Activated naive CD8-positive, alpha-beta T cell treated with anti-CD3 and anti-CD28 coated beads, Interleukin-2, amount 10 ng/mL, durations not matched to agents 7 days and 5 days (primary cell): Measurements from ENCODE around the gene RSPH6A. TPM values are rescaled to one million over a fixed set of nuclear protein-coding genes. Genes with fewer than 3 reads are reported as not detected.
A peak's percentile ranks its signal among the peaks of the same experiment; 100 is the strongest.

Source experiments
- ATAC-seq: fragments of 150-1000 bp; cut with Tn5 transposase; one replicate; pipeline ENCODE4 v1.10.0; 2021; ENCODE audit warnings: low read depth, moderate library complexity
- POLR2A ChIA-PET: fragments of 350-600 bp; sonication (Branson Sonifier 250); formaldehyde crosslinking; loops from one replicate; lab custom pipeline; 2021; ENCODE audit warnings: antibody characterized with exemption; lab: Charles Lee
- DNase-seq: peaks from one replicate; pipeline ENCODE4 v3.0.0; 2021
- H3K27ac Mint-ChIP-seq: one replicate; pipeline ENCODE4 v1.8.0; 2022; ENCODE audit warnings: mild to moderate bottlenecking, mixed read lengths
- H3K27me3 Mint-ChIP-seq: one replicate; pipeline ENCODE4 v1.8.0; 2022; ENCODE audit warnings: mild to moderate bottlenecking, moderate library complexity, mixed read lengths
- H3K36me3 Mint-ChIP-seq: one replicate; pipeline ENCODE4 v1.8.0; 2021; ENCODE audit warnings: mild to moderate bottlenecking, mixed read lengths
- H3K4me1 Mint-ChIP-seq: one replicate; pipeline ENCODE4 v1.8.0; 2021; ENCODE audit warnings: mixed read lengths
- H3K4me3 Mint-ChIP-seq: one replicate; pipeline ENCODE4 v1.8.0; 2022; ENCODE audit warnings: mild to moderate bottlenecking, moderate library complexity, mixed read lengths
- H3K9me3 Mint-ChIP-seq: one replicate; pipeline ENCODE4 v1.8.0; 2021; ENCODE audit warnings: mixed read lengths
- total RNA-seq, 2 experiments: library from RNA; stranded (reverse); gene quantifications; one replicate each; pipeline ENCODE4 v1.2.3, GENCODE V29; 2021

The RSPH6A gene
- total RNA-seq, 2 experiments from 2014 or later = 0.30 to 0.40 TPM

DNA sequence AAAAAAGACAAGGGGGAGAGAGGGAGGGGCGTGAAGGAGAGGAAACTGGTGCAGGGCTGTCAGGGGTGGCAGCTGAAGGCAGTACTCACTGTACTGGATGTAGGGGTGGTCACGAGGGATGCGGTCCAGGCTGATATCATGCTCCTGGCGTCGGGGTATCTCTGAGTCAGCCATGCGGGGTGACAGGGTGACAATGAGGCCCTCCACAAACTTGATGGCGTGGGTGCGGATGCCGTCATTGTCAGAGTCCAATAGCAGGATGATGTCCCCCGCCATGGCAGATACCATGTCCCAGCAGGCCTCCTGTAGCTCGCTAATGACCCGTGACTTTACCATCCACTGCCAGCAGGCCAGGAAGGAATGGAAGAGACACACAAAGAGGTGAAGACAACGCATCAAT, 32.6 kb upstream of the RSPH6A start:
- Mint-ChIP-seq H3K27me3 (no peaks in the 10 kb centered on the region), H3K4me3 (no peak overlapping the region), H3K4me1 (peaks cover 6% of the 10 kb centered on the region), H3K36me3 (peaks cover 34% of the 10 kb centered on the region), H3K9me3 (no peaks in the 10 kb centered on the region), H3K27ac (no peak overlapping the region)
- DNase-seq (no peak), ATAC-seq (no peak)
- POLR2A ChIA-PET = no interaction called here

DNA sequence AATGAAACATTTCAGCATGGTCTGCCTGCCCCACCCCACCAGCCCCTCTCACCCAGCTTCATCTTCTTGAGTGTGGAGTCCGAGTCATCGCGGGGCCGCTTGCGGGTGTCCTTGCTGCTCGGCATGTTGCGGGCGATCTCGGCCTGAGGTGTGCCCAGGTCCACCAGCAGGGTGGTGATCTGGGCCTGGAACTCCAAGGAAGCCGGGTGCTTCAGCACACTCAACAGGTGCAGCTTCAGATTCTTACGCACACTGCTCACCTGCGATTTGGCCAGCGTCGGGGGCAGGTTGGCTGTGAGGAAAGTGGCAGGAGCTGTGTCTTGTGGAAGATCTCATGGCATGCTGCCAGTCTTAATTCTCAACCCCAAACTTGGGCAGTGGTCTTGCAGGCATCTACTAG, 27.1 kb upstream of the RSPH6A start:
- DNase-seq (no peak), ATAC-seq (no peak)
- POLR2A ChIA-PET = interaction anchor here (0.8 kb wide), 1 partner anchor 13 kb away, joined by 3 read pairs; no protein-coding TSS in a partner anchor
- Mint-ChIP-seq H3K4me3 (no peak overlapping the region), H3K27ac (no peak overlapping the region), H3K27me3 (no peaks in the 10 kb centered on the region), H3K36me3 (peaks cover 59% of the 10 kb centered on the region), H3K9me3 (peaks cover 1% of the 10 kb centered on the region), H3K4me1 (peaks cover 4% of the 10 kb centered on the region)

DNA sequence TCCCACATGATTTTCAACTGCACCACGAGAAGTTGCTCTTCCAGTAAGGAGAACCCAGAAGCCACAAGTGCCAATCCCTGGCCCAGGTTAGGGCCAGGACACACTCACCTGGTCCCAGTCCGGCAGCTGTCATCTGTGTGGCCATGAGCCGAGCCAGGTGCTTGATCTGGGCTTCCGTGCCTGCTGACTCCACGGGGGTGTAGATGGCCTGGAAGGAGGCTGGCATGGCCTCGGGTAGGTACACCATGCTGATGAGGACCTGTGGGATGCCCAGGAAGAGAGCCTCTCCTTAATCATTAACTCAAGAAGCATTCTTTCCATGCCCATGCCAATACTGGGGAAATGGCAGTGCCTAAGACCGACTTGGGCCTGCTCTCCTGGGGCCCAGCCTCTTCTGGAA, 19.9 kb upstream of the RSPH6A start:
- ATAC-seq = no peak

DNA sequence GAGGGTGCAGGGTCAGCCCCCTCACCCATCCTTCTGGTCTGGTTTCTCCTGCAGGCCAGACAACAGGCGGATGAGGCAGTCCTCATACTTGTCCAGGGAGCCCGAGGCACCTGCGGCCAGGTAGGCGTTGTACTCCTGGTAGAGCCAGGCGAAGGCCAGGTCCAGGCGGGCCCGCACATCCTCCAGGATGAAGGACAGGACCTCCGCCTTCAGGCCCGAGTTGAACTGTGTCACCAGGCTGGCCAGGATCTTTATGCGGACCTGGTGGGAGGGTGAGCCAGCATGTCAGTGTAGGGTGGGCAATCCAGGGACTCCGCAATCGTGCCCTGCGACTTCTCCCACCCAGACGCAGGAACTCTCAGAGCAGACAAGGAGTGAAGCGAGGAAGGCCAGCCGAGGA, 13.8 kb upstream of the RSPH6A start:
- H3K9me3 Mint-ChIP-seq = no peaks in the 10 kb centered on the region
- peaks cover 17% of the 10 kb centered on the region for H3K4me1 Mint-ChIP-seq
- DNase-seq = no peak
- ATAC-seq = no peak
- POLR2A ChIA-PET = no interaction called here
- H3K36me3 Mint-ChIP-seq = peaks cover 18% of the 10 kb centered on the region
- no peak overlapping the region for H3K4me3 Mint-ChIP-seq
- H3K27me3 Mint-ChIP-seq = no peaks in the 10 kb centered on the region
- no peak overlapping the region for H3K27ac Mint-ChIP-seq

More for the DNA sequence above, 19.9 kb upstream of the RSPH6A start:
- no peak for DNase-seq
- Mint-ChIP-seq H3K9me3 (peaks cover 1% of the 10 kb centered on the region), H3K27me3 (no peaks in the 10 kb centered on the region), H3K36me3 (peaks cover 45% of the 10 kb centered on the region), H3K4me1 (peaks cover 6% of the 10 kb centered on the region), H3K4me3 (no peak overlapping the region), H3K27ac (no peak overlapping the region)
- POLR2A ChIA-PET = no interaction called here

DNA sequence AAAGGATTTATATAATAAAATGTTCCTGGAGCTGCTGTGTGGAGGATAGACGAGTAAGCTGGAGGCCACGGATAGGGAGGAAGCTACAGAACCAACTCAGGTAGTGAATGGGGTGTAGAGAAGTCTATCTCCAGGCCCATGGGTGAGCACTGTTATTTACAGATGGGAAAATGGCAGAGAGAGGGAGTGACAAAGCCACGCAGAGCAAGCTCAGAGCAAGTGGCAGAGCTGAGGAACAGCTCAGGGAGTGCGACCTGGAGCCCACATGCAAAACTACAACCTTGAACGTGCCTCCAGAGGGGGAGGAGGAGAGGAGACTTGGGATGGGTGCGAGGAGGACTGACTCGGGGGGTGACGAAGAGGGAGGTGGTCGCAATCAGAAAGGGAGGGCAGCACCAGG, 13.4 kb upstream of the RSPH6A start:
- ATAC-seq = no peak
- Mint-ChIP-seq H3K9me3 (no peaks in the 10 kb centered on the region), H3K27me3 (no peaks in the 10 kb centered on the region), H3K36me3 (peaks cover 18% of the 10 kb centered on the region), H3K4me1 (peaks cover 17% of the 10 kb centered on the region), H3K4me3 (no peak overlapping the region), H3K27ac (peak overlapping the region; percentile 36)
- POLR2A ChIA-PET = no interaction called here
- no peak for DNase-seq

DNA sequence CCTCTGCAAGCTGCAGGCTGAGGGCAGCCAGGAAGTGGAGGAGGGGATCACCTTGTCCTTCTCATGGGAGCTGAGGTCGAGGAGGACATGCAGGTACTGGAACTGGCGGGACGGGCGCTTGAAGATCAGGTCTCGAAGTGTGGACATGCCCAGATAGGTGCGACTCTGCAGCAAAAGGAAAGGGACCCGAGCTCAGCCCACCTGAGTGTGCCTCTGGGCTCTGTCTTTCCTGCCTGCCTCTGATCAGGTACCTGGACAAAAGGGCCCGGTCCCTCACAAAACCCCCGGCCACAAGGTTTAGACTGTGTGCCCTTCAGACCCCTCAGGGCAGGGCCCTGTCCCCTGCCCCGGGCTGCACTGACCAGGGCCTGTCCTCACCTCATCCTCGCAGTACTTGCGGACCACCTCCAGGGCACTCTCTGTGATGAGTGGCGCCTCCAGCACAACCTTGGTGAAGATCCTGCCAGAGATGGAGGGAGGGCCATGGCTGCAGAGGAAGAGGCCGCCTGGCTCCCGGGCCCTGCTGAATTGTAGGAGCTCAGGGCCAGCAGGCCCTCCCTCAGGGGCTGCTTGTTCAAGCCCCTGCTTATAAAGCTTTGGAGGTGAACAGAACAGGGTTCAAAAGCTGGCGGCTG, 12.5 kb upstream of the RSPH6A start:
- ATAC-seq = no peak
- POLR2A ChIA-PET = no interaction called here
- peak overlapping the region; percentile 45 for H3K27ac Mint-ChIP-seq
- no peaks in the 10 kb centered on the region for H3K9me3 Mint-ChIP-seq
- no peak overlapping the region for H3K4me3 Mint-ChIP-seq
- DNase-seq = no peak
- H3K36me3 Mint-ChIP-seq = peaks cover 18% of the 10 kb centered on the region
- no peaks in the 10 kb centered on the region for H3K27me3 Mint-ChIP-seq
- H3K4me1 Mint-ChIP-seq = peaks cover 17% of the 10 kb centered on the region

DNA sequence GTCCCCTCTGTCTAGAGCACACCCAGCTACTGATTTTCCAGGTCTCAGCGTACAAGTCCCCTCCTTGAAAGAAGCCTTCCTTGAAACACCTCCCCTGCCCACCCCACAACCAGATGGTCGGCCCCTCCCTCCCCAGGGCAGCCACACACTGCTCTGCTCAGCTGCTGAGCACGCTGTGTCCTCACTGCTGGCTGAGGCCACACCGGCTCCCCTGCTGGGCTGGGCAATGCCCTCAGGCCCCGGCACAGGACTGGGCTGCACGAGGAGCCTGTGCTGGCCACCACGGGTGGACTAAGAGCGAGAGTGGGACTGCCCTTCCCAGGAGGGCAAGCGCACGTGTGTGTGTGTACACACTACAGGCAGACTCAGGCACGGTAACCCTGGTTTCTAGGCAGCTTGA, 11.8 kb upstream of the RSPH6A start:
- no peak for DNase-seq
- no peak for ATAC-seq
- Mint-ChIP-seq H3K4me3 (no peak overlapping the region), H3K36me3 (peaks cover 15% of the 10 kb centered on the region), H3K9me3 (no peaks in the 10 kb centered on the region), H3K4me1 (peaks cover 17% of the 10 kb centered on the region), H3K27ac (peak overlapping the region; percentile 45), H3K27me3 (no peaks in the 10 kb centered on the region)
- POLR2A ChIA-PET = no interaction called here

DNA sequence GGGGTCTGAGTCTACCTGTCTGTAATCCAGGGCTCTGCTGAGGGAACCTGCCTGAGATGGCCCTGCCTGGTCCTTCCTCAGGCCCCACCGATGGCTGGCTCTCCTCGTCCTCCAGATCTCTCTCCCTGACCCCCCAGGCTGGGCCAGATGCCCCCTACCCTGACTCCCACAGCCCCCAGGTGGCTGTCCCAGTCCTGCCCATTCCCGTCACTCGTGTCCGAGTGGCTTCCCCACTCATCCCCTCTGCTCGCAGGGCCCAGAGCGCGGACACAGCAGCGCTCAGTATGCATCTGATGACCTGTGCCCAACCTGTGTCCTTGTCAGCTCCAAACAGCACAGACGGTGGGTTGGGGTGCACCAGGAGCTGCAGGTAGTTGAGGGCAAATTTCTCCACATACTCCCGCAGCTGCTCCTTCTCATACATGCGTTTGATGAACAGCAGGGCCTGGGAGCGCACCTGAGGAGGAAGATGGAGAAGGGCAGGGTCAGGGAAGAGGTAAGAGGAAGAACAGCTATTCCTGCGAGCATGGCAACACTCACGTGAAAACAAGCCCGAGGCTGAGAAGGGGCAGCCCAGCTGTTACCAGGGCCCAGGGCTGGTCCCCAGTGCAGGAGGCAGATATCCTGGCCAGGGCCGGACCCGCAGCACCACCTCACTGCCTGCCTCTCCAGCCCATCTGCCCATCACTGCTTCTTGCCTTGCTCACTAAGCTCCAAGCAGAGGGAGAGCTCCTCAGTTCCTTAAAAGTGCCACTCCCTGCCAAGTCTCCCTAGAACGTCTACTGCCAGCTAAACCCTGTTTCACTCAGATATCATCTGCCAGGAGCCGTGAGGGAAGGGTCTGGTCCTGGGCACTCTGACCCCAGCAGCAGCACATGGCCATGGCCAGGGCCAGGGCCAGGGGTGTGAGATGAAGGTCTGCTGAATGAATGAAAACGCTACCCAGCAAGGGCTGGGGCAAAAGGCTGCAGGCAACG, 11.1 kb upstream of the RSPH6A start:
- H3K27me3 Mint-ChIP-seq = no peaks in the 10 kb centered on the region
- peaks cover 14% of the 10 kb centered on the region for H3K36me3 Mint-ChIP-seq
- H3K4me1 Mint-ChIP-seq = peaks cover 15% of the 10 kb centered on the region
- POLR2A ChIA-PET = no interaction called here
- H3K27ac Mint-ChIP-seq = no peak overlapping the region
- no peak for DNase-seq
- H3K9me3 Mint-ChIP-seq = no peaks in the 10 kb centered on the region
- ATAC-seq = no peak
- H3K4me3 Mint-ChIP-seq = no peak overlapping the region

DNA sequence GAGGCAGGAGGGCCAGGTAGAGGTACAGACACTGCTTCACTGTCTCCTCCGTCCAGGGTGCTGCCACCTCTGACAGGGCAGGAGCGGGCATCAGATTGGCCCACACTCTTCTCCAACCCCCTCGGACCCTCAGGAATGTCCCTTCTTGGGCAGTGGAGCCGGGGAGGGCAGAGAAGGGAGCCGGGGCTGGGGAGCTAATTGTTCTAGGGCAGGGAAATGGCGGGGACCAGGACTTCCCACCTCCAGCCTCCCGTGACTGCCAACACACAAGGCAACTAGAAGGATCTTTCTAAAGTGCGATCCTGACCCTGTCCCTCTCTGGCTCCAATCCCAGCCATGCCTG, 10.1 kb upstream of the RSPH6A start:
- Mint-ChIP-seq H3K27ac (no peak overlapping the region), H3K4me3 (no peak overlapping the region), H3K9me3 (no peaks in the 10 kb centered on the region), H3K36me3 (peaks cover 14% of the 10 kb centered on the region), H3K4me1 (peaks cover 12% of the 10 kb centered on the region), H3K27me3 (no peaks in the 10 kb centered on the region)
- POLR2A ChIA-PET = no interaction called here
- no peak for DNase-seq
- no peak for ATAC-seq

DNA sequence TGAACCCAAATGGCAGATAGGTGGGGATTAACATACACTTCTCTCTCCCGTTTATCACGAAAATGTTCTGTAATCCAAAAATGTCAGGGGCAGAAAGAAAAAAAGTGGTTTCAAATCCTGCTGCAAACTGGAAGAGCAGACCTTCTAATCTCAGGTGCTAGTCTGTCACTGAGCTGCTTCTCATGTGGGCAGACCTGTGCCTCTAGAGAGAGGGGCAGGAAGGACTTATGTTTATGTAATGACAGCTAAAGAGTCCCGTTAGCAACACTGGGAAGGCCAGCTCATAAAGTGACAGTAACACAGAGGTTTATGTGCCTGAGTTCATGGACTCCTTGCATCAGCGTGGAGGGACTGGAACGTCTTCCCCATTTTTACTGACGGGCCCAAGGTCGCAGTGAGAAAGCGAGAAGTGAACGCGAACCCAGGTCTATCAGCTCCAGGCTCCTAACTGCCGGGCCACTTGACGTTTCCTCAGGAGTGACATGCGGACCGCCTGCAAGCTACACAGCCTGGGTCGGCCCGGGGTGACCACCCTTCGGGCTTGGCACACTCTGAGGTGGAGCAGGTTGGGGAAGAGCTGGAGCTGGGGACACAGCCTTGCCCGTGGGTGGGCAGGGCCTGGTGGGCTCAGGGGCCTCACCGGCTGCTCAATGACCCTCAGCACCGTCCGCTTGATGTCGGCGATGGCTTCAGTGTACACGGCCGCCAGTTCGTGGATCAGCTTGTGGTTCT, 9.6 kb upstream of the RSPH6A start:
- no peak overlapping the region for H3K27ac Mint-ChIP-seq

DNA sequence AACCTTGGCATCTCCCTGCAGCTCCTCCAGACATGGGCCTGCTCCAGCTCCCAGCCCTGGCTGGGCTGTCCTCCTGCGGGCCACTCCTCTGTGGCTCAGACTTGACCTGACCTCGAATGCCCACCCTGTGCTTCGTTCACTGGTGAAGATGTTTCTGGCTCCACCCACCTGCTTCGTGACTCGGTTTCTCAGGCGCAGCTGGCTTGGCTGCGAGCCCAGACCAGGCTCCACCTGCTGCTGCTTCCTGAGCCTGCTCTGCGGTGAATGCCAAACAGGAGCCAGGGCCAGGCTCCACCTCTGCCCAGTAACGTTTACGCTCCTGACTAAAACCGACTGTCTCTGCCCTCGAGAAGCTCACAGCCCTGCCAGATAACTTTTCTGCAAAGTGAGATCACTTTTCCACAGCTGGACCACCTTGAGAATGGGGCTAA, 8.9 kb upstream of the RSPH6A start:
- Mint-ChIP-seq H3K4me1 (peaks cover 7% of the 10 kb centered on the region), H3K27me3 (no peaks in the 10 kb centered on the region), H3K4me3 (no peak overlapping the region), H3K9me3 (no peaks in the 10 kb centered on the region), H3K36me3 (peaks cover 8% of the 10 kb centered on the region), H3K27ac (no peak overlapping the region)
- POLR2A ChIA-PET = no interaction called here
- ATAC-seq (no peak), DNase-seq (no peak)

More for the DNA sequence above, 9.6 kb upstream of the RSPH6A start:
- POLR2A ChIA-PET = no interaction called here
- DNase-seq = no peak
- no peaks in the 10 kb centered on the region for H3K9me3 Mint-ChIP-seq
- H3K4me1 Mint-ChIP-seq = peaks cover 10% of the 10 kb centered on the region
- no peak overlapping the region for H3K4me3 Mint-ChIP-seq
- no peak for ATAC-seq
- H3K36me3 Mint-ChIP-seq = peaks cover 11% of the 10 kb centered on the region
- H3K27me3 Mint-ChIP-seq = no peaks in the 10 kb centered on the region

DNA sequence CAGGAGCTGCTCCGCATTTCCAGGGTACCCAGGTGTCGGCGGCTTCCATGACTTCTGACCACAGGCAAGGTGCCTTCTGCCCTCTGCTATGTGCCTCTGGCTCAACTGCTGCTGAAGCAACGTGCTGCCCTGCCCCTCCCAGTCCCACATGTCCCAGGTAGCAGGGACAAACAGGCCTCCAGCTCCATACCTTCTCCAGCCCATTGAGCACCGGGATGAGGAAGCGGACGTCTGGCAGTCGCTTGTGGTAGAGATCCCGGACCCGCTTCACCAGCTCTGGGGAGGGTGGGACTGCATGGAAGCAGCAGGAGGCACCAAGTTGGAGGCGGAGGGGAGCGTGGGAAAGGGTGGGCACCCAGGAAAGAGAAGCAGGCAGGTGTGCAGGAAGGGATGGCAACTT, 8.1 kb upstream of the RSPH6A start:
- POLR2A ChIA-PET = no interaction called here
- ATAC-seq (no peak), DNase-seq (no peak)
- no peaks in the 10 kb centered on the region for H3K27me3 Mint-ChIP-seq
- H3K4me3 Mint-ChIP-seq = no peak overlapping the region
- no peaks in the 10 kb centered on the region for H3K9me3 Mint-ChIP-seq
- H3K36me3 Mint-ChIP-seq = peaks cover 8% of the 10 kb centered on the region
- H3K27ac Mint-ChIP-seq = no peak overlapping the region
- peaks cover 7% of the 10 kb centered on the region for H3K4me1 Mint-ChIP-seq

DNA sequence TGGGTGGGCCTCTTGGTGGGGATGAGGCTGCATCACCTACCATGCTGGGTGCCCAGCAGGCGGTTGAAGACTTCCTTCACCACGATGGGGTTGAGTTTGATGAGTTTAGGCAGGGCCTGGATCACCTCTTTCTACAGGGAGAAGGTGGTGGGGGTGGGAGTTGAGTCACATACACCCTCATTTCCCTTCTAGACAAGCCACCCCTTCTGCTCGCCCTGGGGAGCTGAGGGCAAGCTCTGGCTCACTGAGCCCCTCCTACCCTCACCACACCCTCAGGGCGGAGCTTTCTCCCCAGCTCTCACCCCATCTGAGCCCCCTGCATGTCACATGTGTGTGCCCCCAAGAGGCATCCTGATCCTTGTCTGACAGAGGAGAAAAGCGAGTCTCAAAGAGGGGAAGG, 7.6 kb upstream of the RSPH6A start:
- POLR2A ChIA-PET = no interaction called here
- DNase-seq (no peak), ATAC-seq (no peak)
- Mint-ChIP-seq H3K9me3 (no peaks in the 10 kb centered on the region), H3K4me3 (no peak overlapping the region), H3K4me1 (peaks cover 7% of the 10 kb centered on the region), H3K27me3 (no peaks in the 10 kb centered on the region), H3K27ac (no peak overlapping the region), H3K36me3 (peaks cover 8% of the 10 kb centered on the region)
